Testis (tissue), 3 donors: ENCODE data around the gene HOXA5. TPM values are rescaled to one million over a fixed set of nuclear protein-coding genes. Genes with fewer than 3 reads are reported as not detected.

Source experiments
- DNase-seq: peaks from one replicate; pipeline ENCODE4 v3.0.0-alpha.2; 2019
- H3K27ac ChIP-seq, 2 donors: fragments of 200-600 bp; sonication (generic); one replicate each; pipeline ENCODE4 v1.5.1; 2019
- H3K27me3 ChIP-seq: fragments of 200-600 bp; sonication (generic); one replicate; pipeline ENCODE4 v1.5.1; 2019
- H3K36me3 ChIP-seq: fragments of 200-600 bp; sonication (generic); one replicate; pipeline ENCODE4 v1.5.1; 2017; ENCODE audit warnings: low read depth; ENCODE audit errors: missing control alignments
- H3K4me1 ChIP-seq: fragments of 200-600 bp; sonication (generic); one replicate; pipeline ENCODE4 v1.5.1; 2019
- H3K4me3 ChIP-seq, 2 donors: fragments of 200-600 bp; sonication (generic); one replicate each; pipeline ENCODE4 v1.5.1; 2017 to 2019
- H3K9me3 ChIP-seq: fragments of 200-600 bp; sonication (generic); one replicate; pipeline ENCODE4 v1.5.1; 2017
- CTCF ChIP-seq, 3 experiments: fragments of 450-650 bp in 2 of 3; fragments of 200-600 bp in 1 of 3; sonication (generic) in 1 of 3; IDR thresholded peaks; one replicate each; pipeline ENCODE4 v1.5.1; 2016 to 2019; ENCODE audit warnings: antibody characterized with exemption in 3 of 3, mild to moderate bottlenecking in 2 of 3, moderate library complexity in 1 of 3
- POLR2A ChIP-seq: fragments of 450-650 bp; IDR thresholded peaks from one replicate; pipeline ENCODE4 v1.6.1; 2017; ENCODE audit warnings: antibody characterized with exemption, mild to moderate bottlenecking, moderate library complexity
- WGBS, 2 donors: methylation state at CpG; one replicate each; pipeline ENCODE4 v1.1.5; 2018; 5-methylcytosine and 5-hydroxymethylcytosine counted together
- intact Hi-C: fragments of 100-400 bp; cut with DNase I; formaldehyde crosslinking; loops from one replicate; pipeline ENCODE4 v1.15.1; 2023; ENCODE audit warnings: low total_unique reads
- microRNA counts, 2 donors: library from miRNA; unstranded; fragments of <30 nt; microRNA quantifications; one replicate each; lab custom pipeline; 2016
- microRNA-seq, 2 donors: library from miRNA; unstranded; fragments of <30 nt; microRNA quantifications; one replicate each; pipeline ENCODE4, GENCODE V29; 2016; ENCODE audit warnings: borderline number of aligned reads in 2 of 2, borderline replicate concordance in 1 of 2
- polyA plus RNA-seq: library from polyadenylated mRNA; stranded (reverse); fragments of 350-450 nt; fragmentation: Illumina TruSeq; extraction: RNeasy Lipid Tissue Mini Kit (QIAGEN cat#74804); gene quantifications from one replicate; pipeline ENCODE4 v1.2.3, GENCODE V29; 2014; ENCODE audit warnings: low read depth, low replicate concordance; ENCODE audit not compliant: insufficient read depth
- small RNA-seq, 2 donors: library from RNA; depleted of rRNA; stranded (forward); fragments of <200 nt; gene quantifications; one replicate each; pipeline ENCODE3, GENCODE V24; 2016
- total RNA-seq, 2 donors: library from RNA; depleted of rRNA; stranded (reverse); fragments of >200 nt; gene quantifications; one replicate each; pipeline ENCODE4 v1.2.3, GENCODE V29; 2016

The HOXA5 gene
- total and polyA plus RNA-seq, 3 donors from 2014 or later, result 0.63 to 7.6 TPM; not detected in 1

GRCh38 chr7:27091105-27091504, 52.4 kb downstream of the HOXA5 start:
- Histone ChIP-seq H3K9me3 (no peaks in the 10 kb centered on the region), H3K27ac (no peak overlapping the region), H3K4me1 (no peaks in the 10 kb centered on the region), H3K4me3 (no peak overlapping the region), H3K36me3 (no peaks in the 10 kb centered on the region), H3K27me3 (no peaks in the 10 kb centered on the region)
- no peak for DNase-seq
- intact Hi-C loops, result no loop called here
- TF ChIP-seq POLR2A (no peak), CTCF (IDR thresholded peaks at IDR 0.05) (no peak)
- 22 to 44% methylated on average over 3 of the region's 3 CpGs for WGBS, 2 donors

MicroRNA genes within 50 kb of the gene (microRNA counts, 767-probe panel; counts per million panel counts)
- 0 to 152 counts per million in 2 donors for microRNA hsa-miR-196b-5p (lab: Ali Mortazavi, UCI)

Small RNAs within 50 kb of the gene (microRNA-seq; reads per million reads assigned to microRNA genes)
- gene MIR196B, result 43.8 to 62.2 reads per million in 2 donors

Small RNAs within 50 kb of the gene (small RNA-seq; reads per million reads assigned to genes)
- 0 reads per million in 2 donors for gene AC004080.5
- gene RF01977, result 0 reads per million in 2 donors
- gene RF02140, result 0 reads per million in 2 donors
- gene RF02141, result 0 reads per million in 2 donors

Other genes starting within 250 kb of the HOXA5 start
- under 1 TPM; 0.37 to 0.79 TPM for gene HOXA1, start 47.7 kb downstream of the HOXA5 start, total RNA-seq
- gene HOXA1, start 47.7 kb downstream of the HOXA5 start, polyA plus RNA-seq, result 0.16 TPM
- under 1 TPM in 1 of 2 donors, not detected in 1; 0.31 TPM for gene HOXA2, start 41.0 kb downstream of the HOXA5 start, total RNA-seq
- 0.32 TPM for gene HOXA2, start 41.0 kb downstream of the HOXA5 start, polyA plus RNA-seq
- 1 to 10 TPM; 1.7 to 3.4 TPM for gene HOXA4, start 12.9 kb downstream of the HOXA5 start, total RNA-seq
- 3.3 TPM for gene HOXA4, start 12.9 kb downstream of the HOXA5 start, polyA plus RNA-seq
- gene HOXA6, start 4.1 kb upstream of the HOXA5 start, total RNA-seq, result not detected
- 0.37 TPM for gene HOXA6, start 4.1 kb upstream of the HOXA5 start, polyA plus RNA-seq
- gene HOXA3, start 8.9 kb upstream of the HOXA5 start, total RNA-seq, result 1 to 10 TPM in 1 of 2 donors, under 1 TPM in 1; 0.93 to 2.4 TPM
- 2.8 TPM for gene HOXA3, start 8.9 kb upstream of the HOXA5 start, polyA plus RNA-seq
- 1 to 10 TPM; 3.1 to 7.8 TPM for gene HOXA7, start 13.0 kb upstream of the HOXA5 start, total RNA-seq
- gene HOXA7, start 13.0 kb upstream of the HOXA5 start, polyA plus RNA-seq, result 13.1 TPM
- gene HOXA9, start 21.9 kb upstream of the HOXA5 start, total RNA-seq, result under 1 TPM; 0.25 to 0.39 TPM
- gene HOXA9, start 21.9 kb upstream of the HOXA5 start, polyA plus RNA-seq, result 1.0 TPM
- gene HOXA10, start 30.6 kb upstream of the HOXA5 start, total RNA-seq, result 1 to 10 TPM in 1 of 2 donors, under 1 TPM in 1; 0.31 to 1.8 TPM
- gene HOXA10, start 30.6 kb upstream of the HOXA5 start, polyA plus RNA-seq, result 1.6 TPM
- under 1 TPM in 1 of 2 donors, not detected in 1; 0.25 TPM for gene HOXA11, start 41.6 kb upstream of the HOXA5 start, total RNA-seq
- gene HOXA11, start 41.6 kb upstream of the HOXA5 start, polyA plus RNA-seq, result 0.96 TPM
- gene HOXA13, start 56.4 kb upstream of the HOXA5 start, total RNA-seq, result not detected
- 0.30 TPM for gene HOXA13, start 56.4 kb upstream of the HOXA5 start, polyA plus RNA-seq
- under 1 TPM; 0.25 to 0.63 TPM for gene EVX1, start 99.1 kb upstream of the HOXA5 start, total RNA-seq
- gene EVX1, start 99.1 kb upstream of the HOXA5 start, polyA plus RNA-seq, result 1.4 TPM